PC-9 (cell line): ENCODE results near the gene BRSK1. TPM values are rescaled to one million over a fixed set of nuclear protein-coding genes. Genes with fewer than 3 reads are reported as not detected.

Experiments used
- BruUV-seq: library from RNA; stranded (reverse); fragments of 400-500 nt; replicated peaks from 2 replicates; lab custom pipeline; 2021; lab: Mats Ljungman, UMichigan
- CTCF ChIA-PET: fragments of 300-600 bp; sonication (Branson Sonifier 250); formaldehyde crosslinking; loops from one replicate; lab custom pipeline; 2022; ENCODE audit warnings: antibody characterized with exemption; lab: Charles Lee
- POLR2A ChIA-PET: fragments of 300-600 bp; sonication (Branson Sonifier 250); formaldehyde crosslinking; loops from one replicate; lab custom pipeline; 2022; ENCODE audit warnings: antibody characterized with exemption; ENCODE audit not compliant: unreplicated experiment; lab: Charles Lee
- DNase-seq, 2 experiments: peaks; one replicate each; pipeline versions ENCODE4 v3.0.0 to v3.0.0-alpha.2; 2015 to 2022; ENCODE audit warnings: mixed read lengths in 1 of 2
- H2AFZ ChIP-seq: fragments of 200-600 bp; sonication (generic); 2 replicates; pipeline ENCODE4 v1.8.1; 2017; ENCODE audit warnings: antibody characterized with exemption
- H3F3A ChIP-seq: fragments of 200-600 bp; sonication (generic); 2 replicates; pipeline ENCODE4 v1.8.1; 2017; ENCODE audit warnings: antibody characterized with exemption, mild to moderate bottlenecking, low read depth; ENCODE audit not compliant: insufficient read depth
- H3K27ac ChIP-seq: fragments of 200-600 bp; sonication (generic); 2 replicates; pipeline ENCODE4 v1.6.1; 2016; ENCODE audit warnings: mixed run types
- H3K27me3 ChIP-seq: fragments of 200-600 bp; sonication (generic); 2 replicates; pipeline ENCODE4 v1.6.1; 2016; ENCODE audit warnings: low read depth, mixed run types; ENCODE audit not compliant: insufficient read depth
- H3K36me3 ChIP-seq: fragments of 200-600 bp; sonication (generic); 2 replicates; pipeline ENCODE4 v1.6.1; 2016; ENCODE audit warnings: low read depth, mixed run types
- H3K4me1 ChIP-seq: fragments of 200-600 bp; sonication (generic); replicated peaks from 2 replicates; pipeline ENCODE4 v1.6.1; 2016; ENCODE audit warnings: mixed run types; ENCODE audit not compliant: insufficient read depth
- H3K4me2 ChIP-seq: fragments of 200-600 bp; sonication (generic); 2 replicates; pipeline ENCODE4 v1.6.1; 2017; ENCODE audit warnings: mixed run types
- H3K4me3 ChIP-seq: fragments of 200-600 bp; sonication (generic); 2 replicates; pipeline ENCODE4 v1.6.1; 2016; ENCODE audit warnings: mixed run types
- H3K79me2 ChIP-seq: fragments of 200-600 bp; sonication (generic); 2 replicates; pipeline ENCODE4 v1.6.1; 2017; ENCODE audit warnings: low read depth, mixed run types
- H3K9me2 ChIP-seq: fragments of 200-600 bp; sonication (generic); 2 replicates; pipeline ENCODE4 v1.8.1; 2017; ENCODE audit warnings: mild to moderate bottlenecking; ENCODE audit not compliant: insufficient read depth
- H3K9me3 ChIP-seq: fragments of 200-600 bp; sonication (generic); 2 replicates; pipeline ENCODE4 v1.8.1; 2016; ENCODE audit warnings: low read depth; ENCODE audit not compliant: insufficient read depth
- H4K20me1 ChIP-seq: fragments of 200-600 bp; sonication (generic); 2 replicates; pipeline ENCODE4 v1.8.1; 2017; ENCODE audit not compliant: insufficient read depth
- CTCF ChIP-seq: fragments of 200-600 bp; sonication (generic); conservative IDR thresholded peaks from 2 replicates; pipeline ENCODE4 v1.6.1; 2017; ENCODE audit warnings: mixed run types, antibody characterized with exemption, mild to moderate bottlenecking, moderate library complexity
- EZH2 ChIP-seq: fragments of 200-600 bp; sonication (generic); IDR thresholded peaks from 2 replicates; pipeline ENCODE4 v1.8.0; 2017; ENCODE audit warnings: antibody characterized with exemption, low read depth
- intact Hi-C: fragments of 100-400 bp; cut with micrococcal nuclease; formaldehyde crosslinking; loops from one replicate; pipeline ENCODE4 v1.10.0; 2022; ENCODE audit not compliant: unreplicated experiment
- total RNA-seq: library from RNA; stranded (reverse); gene quantifications from 2 replicates; pipeline ENCODE4 v1.2.3, GENCODE V29; 2021

Gene BRSK1
- total RNA-seq, 1 experiment from 2014 or later = 6.5 TPM

- H2AFZ ChIP-seq = no peak overlapping the region
- peaks cover 18% of the 10 kb centered on the region for H3K79me2 ChIP-seq
- DNase-seq = no peak
- intact Hi-C loops = no loop called here
- H3K4me1 ChIP-seq = peaks cover 8% of the 10 kb centered on the region; the same call in 1 of the 2 replicates
- peaks cover 19% of the 10 kb centered on the region for H3F3A ChIP-seq
- no peak overlapping the region for H3K4me3 ChIP-seq
- no peaks in the 10 kb centered on the region for H3K27me3 ChIP-seq
- H3K9me2 ChIP-seq = no peaks in the 10 kb centered on the region
- H4K20me1 ChIP-seq = 0 out of 2 replicates have a peak, but pooled peaks cover 5% of the 10 kb centered on the region
- BruUV-seq = no TSS peak
- TF ChIP-seq EZH2 = no peak
- TF ChIP-seq CTCF = no peak
- POLR2A ChIA-PET = interaction anchor here (0.6 kb wide), 1 partner anchor 67 kb away, joined by 24 read pairs; no protein-coding TSS in a partner anchor
- 0 out of 2 replicates have a peak, but pooled peaks cover 6% of the 10 kb centered on the region for H3K36me3 ChIP-seq
- no peak overlapping the region for H3K27ac ChIP-seq
- no peaks in the 10 kb centered on the region for H3K9me3 ChIP-seq
- CTCF ChIA-PET = interaction anchor here (0.6 kb wide), 1 partner anchor 25 kb away, joined by 11 read pairs; no protein-coding TSS in a partner anchor
- H3K4me2 ChIP-seq = no peak overlapping the region
Observed at GRCh38 chr19:55276720-55277430, 6.9 kb upstream of the BRSK1 start.

GRCh38 chr19:55277494-55277893, 6.3 kb upstream of the BRSK1 start:
- no peak for DNase-seq
- Histone ChIP-seq H4K20me1 (0 out of 2 replicates have a peak, but pooled peaks cover 5% of the 10 kb centered on the region), H3K79me2 (peaks cover 18% of the 10 kb centered on the region), H2AFZ (no peak overlapping the region), H3K4me1 (peaks cover 8% of the 10 kb centered on the region; the same call in 1 of the 2 replicates), H3K36me3 (0 out of 2 replicates have a peak, but pooled peaks cover 6% of the 10 kb centered on the region), H3K4me2 (no peak overlapping the region), H3K4me3 (no peak overlapping the region), H3K9me3 (no peaks in the 10 kb centered on the region), H3K9me2 (no peaks in the 10 kb centered on the region), H3K27ac (no peak overlapping the region), H3K27me3 (no peaks in the 10 kb centered on the region), H3F3A (peaks cover 21% of the 10 kb centered on the region)
- BruUV-seq = no TSS peak
- intact Hi-C loops = no loop called here
- TF ChIP-seq CTCF (no peak), EZH2 (no peak)
- ChIA-PET CTCF (interaction anchor here (0.6 kb wide), 1 partner anchor 24 kb away, joined by 11 read pairs; no protein-coding TSS in a partner anchor), POLR2A (interaction anchor here (0.8 kb wide), 1 partner anchor 19 kb away, joined by 5 read pairs; the partner anchor contains the start of gene PPP6R1)

- peaks cover 3% of the 10 kb centered on the region; the same call in 1 of the 2 replicates for H3K27me3 ChIP-seq
- H3K4me2 ChIP-seq = peak overlapping the region; percentile 95
- ChIA-PET CTCF (interaction anchor here (0.6 to 0.7 kb wide), 2 partner anchors 24 to 225 kb away, joined by 3 to 16 read pairs; no protein-coding TSS in a partner anchor), POLR2A (interaction anchor here (0.6 to 0.8 kb wide), 4 partner anchors 19 to 129 kb away, joined by 3 to 9 read pairs (median 4); partner anchors contain the start of gene PPP6R1)
- peak overlapping the region; percentile 94 for H3K4me3 ChIP-seq
- DNase-seq = no peak
- H3F3A ChIP-seq = peaks cover 21% of the 10 kb centered on the region
- H3K79me2 ChIP-seq = peaks cover 18% of the 10 kb centered on the region
- H3K27ac ChIP-seq = no peak overlapping the region
- 0 out of 2 replicates have a peak, but pooled peaks cover 5% of the 10 kb centered on the region for H4K20me1 ChIP-seq
- intact Hi-C loops = no loop called here
- H3K9me3 ChIP-seq = no peaks in the 10 kb centered on the region
- 0 out of 2 replicates have a peak, but pooled peaks cover 6% of the 10 kb centered on the region for H3K36me3 ChIP-seq
- TSS peak; percentile 44 for BruUV-seq
- H2AFZ ChIP-seq = no peak overlapping the region
- peaks cover 8% of the 10 kb centered on the region; the same call in 1 of the 2 replicates for H3K4me1 ChIP-seq
- no peaks in the 10 kb centered on the region for H3K9me2 ChIP-seq
- no peak for TF ChIP-seq EZH2
- no peak for TF ChIP-seq CTCF
Observed at GRCh38 chr19:55278391-55279135, 5.2 kb upstream of the BRSK1 start.
